HEK293 (cell line): ENCODE measurements around the gene MLKL.

Experiments
- CTCF ChIA-PET: fragments of 350-600 bp; formaldehyde crosslinking; extraction: SDS; loops from one replicate; lab custom pipeline; 2021; ENCODE audit warnings: antibody characterized with exemption; lab: Yijun Ruan, JAX
- POLR2A ChIA-PET: fragments of 300-600 bp; formaldehyde crosslinking; extraction: SDS; loops from one replicate; lab custom pipeline; 2020; ENCODE audit warnings: antibody characterized with exemption, inconsistent platforms; lab: Yijun Ruan, JAX
- H3K27ac ChIP-seq: fragments of 200-500 bp; sonication (Bioruptor generic); 2 replicates; pipeline ENCODE4 v1.5.1; 2014; ENCODE audit warnings: low read depth, low read length, control low read depth, inconsistent platforms; ENCODE audit errors: extremely low read depth
- H3K36me3 ChIP-seq, 2 experiments: fragments of 200-500 bp in 1 of 2; sonication (Bioruptor generic) in 1 of 2; 1 replicate in 1 of 2; 2 replicates in 1 of 2; pipeline ENCODE4 v1.5.1; 2014 to 2017; ENCODE audit warnings: inconsistent platforms in 2 of 2, low read length in 2 of 2; ENCODE audit not compliant: control insufficient read depth in 2 of 2, insufficient read depth in 1 of 2
- H3K4me1 ChIP-seq: fragments of 200-500 bp; sonication (Bioruptor generic); 2 replicates; pipeline ENCODE4 v1.5.1; 2014; ENCODE audit warnings: mild to moderate bottlenecking, low read length, inconsistent platforms; ENCODE audit not compliant: control insufficient read depth, insufficient read depth
- H3K4me3 ChIP-seq: 2 replicates; pipeline ENCODE4 v1.5.1; 2011; ENCODE audit warnings: low read depth, mild to moderate bottlenecking, control low read depth, low read length, moderate library complexity
- H3K9me3 ChIP-seq: fragments of 200-500 bp; sonication (Bioruptor generic); 2 replicates; pipeline ENCODE4 v1.5.1; 2014; ENCODE audit warnings: low read depth, low read length, inconsistent platforms; ENCODE audit not compliant: control insufficient read depth, insufficient read depth
- HOXD13 ChIP-seq: sonication (generic); formaldehyde crosslinking; IDR thresholded peaks from 2 replicates; pipeline ENCODE4 v1.8.0; 2022; ENCODE audit warnings: missing genetic modification reagents, borderline replicate concordance
- KLF8 ChIP-seq: fragments of 450-650 bp; formaldehyde crosslinking; IDR thresholded peaks from 2 replicates; pipeline ENCODE4 v1.5.1; 2016; ENCODE audit warnings: missing biosample characterization, missing genetic modification characterization
- SETDB1 ChIP-seq: IDR thresholded peaks from one replicate; pipeline ENCODE4 v1.6.1; 2017; ENCODE audit warnings: mild to moderate bottlenecking, low read length, moderate library complexity, mixed read lengths; ENCODE audit not compliant: insufficient read length
- ZBTB44 ChIP-seq: fragments of 450-650 bp; IDR thresholded peaks from 2 replicates; pipeline ENCODE4 v1.5.1; 2018; ENCODE audit warnings: missing biosample characterization, mild to moderate bottlenecking, missing genetic modification characterization
- ZBTB8A ChIP-seq: fragments of 450-650 bp; formaldehyde crosslinking; IDR thresholded peaks from 2 replicates; pipeline ENCODE4 v1.5.1; 2016; ENCODE audit warnings: missing biosample characterization, missing genetic modification characterization
- ZEB2 ChIP-seq: fragments of 450-650 bp; formaldehyde crosslinking; IDR thresholded peaks from 2 replicates; pipeline ENCODE4 v1.5.1; 2016; ENCODE audit warnings: missing biosample characterization, missing genetic modification characterization
- ZNF112 ChIP-seq: fragments of 450-650 bp; formaldehyde crosslinking; IDR thresholded peaks from 2 replicates; pipeline ENCODE4 v1.5.0; 2017; ENCODE audit warnings: missing biosample characterization, missing genetic modification characterization
- ZNF174 ChIP-seq: fragments of 450-650 bp; formaldehyde crosslinking; IDR thresholded peaks from 2 replicates; pipeline ENCODE4 v1.5.0; 2017; ENCODE audit warnings: missing biosample characterization, mild to moderate bottlenecking, missing genetic modification characterization
- ZNF221 ChIP-seq: fragments of 450-650 bp; formaldehyde crosslinking; IDR thresholded peaks from 2 replicates; pipeline ENCODE4 v1.5.1; 2017; ENCODE audit warnings: missing biosample characterization, missing genetic modification characterization, borderline replicate concordance
- ZNF280C ChIP-seq: fragments of 450-650 bp; formaldehyde crosslinking; IDR thresholded peaks from 2 replicates; pipeline ENCODE4 v1.5.1; 2016; ENCODE audit warnings: missing biosample characterization, missing genetic modification characterization
- ZNF518A ChIP-seq: fragments of 450-650 bp; formaldehyde crosslinking; conservative IDR thresholded peaks from 2 replicates; pipeline ENCODE4 v1.5.1; 2016; ENCODE audit warnings: low read depth, missing biosample characterization, missing genetic modification characterization
- ZNF530 ChIP-seq: fragments of 450-650 bp; formaldehyde crosslinking; IDR thresholded peaks from 2 replicates; pipeline ENCODE4 v1.5.1; 2016; ENCODE audit warnings: low read depth, missing biosample characterization, missing genetic modification characterization
- ZNF596 ChIP-seq: fragments of 450-650 bp; IDR thresholded peaks from 2 replicates; pipeline ENCODE4 v1.5.0; 2018; ENCODE audit warnings: missing biosample characterization, mild to moderate bottlenecking, missing genetic modification characterization, moderate library complexity
- ZNF670 ChIP-seq: fragments of 450-650 bp; formaldehyde crosslinking; IDR thresholded peaks from 2 replicates; pipeline ENCODE4 v1.5.1; 2016; ENCODE audit warnings: missing biosample characterization, missing genetic modification characterization, low read depth
- ZNF76 ChIP-seq: fragments of 450-650 bp; formaldehyde crosslinking; IDR thresholded peaks from 2 replicates; pipeline ENCODE4; 2016; ENCODE audit warnings: low read depth, missing biosample characterization, missing genetic modification characterization, borderline replicate concordance
- ZNF777 ChIP-seq: fragments of 450-650 bp; formaldehyde crosslinking; IDR thresholded peaks from 2 replicates; pipeline ENCODE4 v1.5.1; 2017; ENCODE audit warnings: missing biosample characterization, missing genetic modification characterization, borderline replicate concordance
- ZNF830 ChIP-seq: fragments of 450-650 bp; IDR thresholded peaks from 2 replicates; pipeline ENCODE4 v1.5.0; 2018; ENCODE audit warnings: missing biosample characterization, missing genetic modification characterization, low read depth, mild to moderate bottlenecking, moderate library complexity
- ZNF837 ChIP-seq: fragments of 450-650 bp; formaldehyde crosslinking; IDR thresholded peaks from 2 replicates; pipeline ENCODE4 v1.5.1; 2016; ENCODE audit warnings: missing biosample characterization, missing genetic modification characterization
- ZSCAN23 ChIP-seq: fragments of 450-650 bp; formaldehyde crosslinking; IDR thresholded peaks from 2 replicates; pipeline ENCODE4 v1.5.1; 2016; ENCODE audit warnings: missing biosample characterization, missing genetic modification characterization
- TF ChIP-seq, protein P1 (sequence below): fragments of 450-650 bp; formaldehyde crosslinking; optimal IDR thresholded peaks from 2 replicates; pipeline ENCODE3; 2016; ENCODE audit warnings: missing biosample characterization, mild to moderate bottlenecking, missing genetic modification characterization
- TF ChIP-seq, protein P2 (sequence below): fragments of 450-650 bp; formaldehyde crosslinking; IDR thresholded peaks from 2 replicates; pipeline ENCODE4 v1.5.1; 2017; ENCODE audit warnings: missing biosample characterization, mild to moderate bottlenecking, missing genetic modification characterization, moderate library complexity

MLKL gene

DNA sequence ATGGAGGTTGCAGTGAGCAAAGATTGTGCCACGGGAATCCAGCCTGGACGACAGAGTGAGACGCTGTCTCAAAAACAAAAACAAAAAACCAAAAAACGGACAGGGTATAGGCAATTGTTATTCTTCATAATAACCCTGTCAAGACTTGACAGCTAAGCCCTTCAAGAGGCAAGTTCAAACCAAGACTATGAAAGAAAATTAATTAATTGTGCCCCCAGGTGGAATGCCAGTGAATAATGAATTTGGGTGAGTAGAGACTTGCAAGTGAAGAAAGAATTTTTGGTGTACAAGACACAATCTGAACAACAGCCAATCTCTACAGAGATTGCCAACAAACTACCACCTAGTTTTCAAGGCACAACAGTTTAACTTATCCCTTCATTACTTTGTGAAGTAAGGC is 40.3 kb downstream of the MLKL start:
- CTCF ChIA-PET, result no interaction called here

GRCh38 chr16:74659041-74659440 is 41.6 kb downstream of the MLKL start:
- Histone ChIP-seq H3K27ac (no peak overlapping the region), H3K9me3 (no peaks in the 10 kb centered on the region), H3K36me3 (peaks cover 70 to 95% of the 10 kb centered on the region in 2 experiments), H3K4me1 (0 out of 2 replicates have a peak, but pooled peaks cover 2% of the 10 kb centered on the region), H3K4me3 (no peak overlapping the region)
- CTCF ChIA-PET, result no interaction called here
- TF ChIP-seq ZNF596 (tag by site-specific recombination) (no peak), ZBTB44 (no peak), ZNF174 (tag by site-specific recombination) (no peak), ZNF76 (tag by site-specific recombination) (no peak), KLF8 (tag by site-specific recombination) (no peak), ZNF112 (tag by site-specific recombination) (no peak), ZNF280C (tag by site-specific recombination) (no peak), ZNF518A (tag by site-specific recombination) (no peak), ZSCAN23 (tag by site-specific recombination) (no peak), SETDB1 (no peak), ZNF830 (no peak), ZNF530 (no peak), ZNF777 (tag by site-specific recombination) (no peak), ZNF837 (no peak), ZEB2 (tag by site-specific recombination) (no peak), ZNF670 (tag by site-specific recombination) (no peak), ZNF221 (tag by site-specific recombination) (no peak), ZBTB8A (tag by site-specific recombination) (no peak)
- TF ChIP-seq, protein P1, sequence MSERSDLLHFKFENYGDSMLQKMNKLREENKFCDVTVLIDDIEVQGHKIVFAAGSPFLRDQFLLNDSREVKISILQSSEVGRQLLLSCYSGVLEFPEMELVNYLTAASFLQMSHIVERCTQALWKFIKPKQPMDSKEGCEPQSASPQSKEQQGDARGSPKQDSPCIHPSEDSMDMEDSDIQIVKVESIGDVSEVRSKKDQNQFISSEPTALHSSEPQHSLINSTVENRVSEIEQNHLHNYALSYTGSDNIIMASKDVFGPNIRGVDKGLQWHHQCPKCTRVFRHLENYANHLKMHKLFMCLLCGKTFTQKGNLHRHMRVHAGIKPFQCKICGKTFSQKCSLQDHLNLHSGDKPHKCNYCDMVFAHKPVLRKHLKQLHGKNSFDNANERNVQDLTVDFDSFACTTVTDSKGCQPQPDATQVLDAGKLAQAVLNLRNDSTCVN (tag by site-specific recombination), result no peak
- TF ChIP-seq, protein P2, sequence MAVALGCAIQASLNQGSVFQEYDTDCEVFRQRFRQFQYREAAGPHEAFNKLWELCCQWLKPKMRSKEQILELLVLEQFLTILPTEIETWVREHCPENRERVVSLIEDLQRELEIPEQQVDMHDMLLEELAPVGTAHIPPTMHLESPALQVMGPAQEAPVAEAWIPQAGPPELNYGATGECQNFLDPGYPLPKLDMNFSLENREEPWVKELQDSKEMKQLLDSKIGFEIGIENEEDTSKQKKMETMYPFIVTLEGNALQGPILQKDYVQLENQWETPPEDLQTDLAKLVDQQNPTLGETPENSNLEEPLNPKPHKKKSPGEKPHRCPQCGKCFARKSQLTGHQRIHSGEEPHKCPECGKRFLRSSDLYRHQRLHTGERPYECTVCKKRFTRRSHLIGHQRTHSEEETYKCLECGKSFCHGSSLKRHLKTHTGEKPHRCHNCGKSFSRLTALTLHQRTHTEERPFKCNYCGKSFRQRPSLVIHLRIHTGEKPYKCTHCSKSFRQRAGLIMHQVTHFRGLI (tag by site-specific recombination), result no peak
- POLR2A ChIA-PET, result interaction anchor here (0.5 to 3.5 kb wide), 2 partner anchors 8 to 17 kb away, joined by 3 to 31 read pairs; partner anchors contain the start of gene RFWD3

More for the DNA sequence above, 40.3 kb downstream of the MLKL start:
- no peaks in the 10 kb centered on the region for H3K9me3 ChIP-seq
- H3K27ac ChIP-seq, result no peak overlapping the region
- no peak for TF ChIP-seq HOXD13 (CRISPR knock-in tag)
- POLR2A ChIA-PET, result no interaction called here
- H3K4me1 ChIP-seq, result peaks cover 2% of the 10 kb centered on the region; the same call in 1 of the 2 replicates
- H3K36me3 ChIP-seq, result peaks cover 80 to 97% of the 10 kb centered on the region in 2 experiments
- H3K4me3 ChIP-seq, result no peak overlapping the region
